ENCODE measurements around the gene KIF3C. TPM values are rescaled to one million over a fixed set of nuclear protein-coding genes. Genes with fewer than 3 reads are reported as not detected.

The KIF3C gene
- total and polyA plus RNA-seq, 5 donors from 2014 or later, result 0.07 to 6.6 (median 0.71) TPM

DNA sequence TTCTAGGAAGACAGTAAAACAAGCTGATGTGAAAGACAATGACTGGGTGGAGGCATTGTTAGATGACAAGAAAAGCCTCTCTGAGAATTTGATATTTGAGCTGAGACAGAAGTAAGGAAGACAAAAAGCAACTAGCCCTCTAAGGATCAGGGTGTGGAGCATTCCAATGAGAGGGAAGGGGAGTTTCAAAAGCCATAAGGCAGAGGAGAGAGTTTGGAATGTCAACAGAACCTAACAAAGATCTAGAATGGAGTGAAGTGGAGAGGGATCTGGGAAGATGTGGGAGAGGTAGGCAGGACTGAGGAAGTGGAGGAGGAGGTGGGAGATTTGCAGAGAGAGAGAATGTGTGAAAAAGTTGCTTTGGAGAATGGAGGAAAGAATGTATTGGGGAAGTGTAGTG, 86.7 kb downstream of the KIF3C start:
- no peak overlapping the region for H3K4me3 ChIP-seq (ENCODE audit: low read depth, low read length)
- no peak for ATAC-seq (ENCODE audit: low read depth in 2 of 2)
- peak overlapping the region in 1 of 3 donors; percentile 34 for H3K27ac Mint-ChIP-seq

DNA sequence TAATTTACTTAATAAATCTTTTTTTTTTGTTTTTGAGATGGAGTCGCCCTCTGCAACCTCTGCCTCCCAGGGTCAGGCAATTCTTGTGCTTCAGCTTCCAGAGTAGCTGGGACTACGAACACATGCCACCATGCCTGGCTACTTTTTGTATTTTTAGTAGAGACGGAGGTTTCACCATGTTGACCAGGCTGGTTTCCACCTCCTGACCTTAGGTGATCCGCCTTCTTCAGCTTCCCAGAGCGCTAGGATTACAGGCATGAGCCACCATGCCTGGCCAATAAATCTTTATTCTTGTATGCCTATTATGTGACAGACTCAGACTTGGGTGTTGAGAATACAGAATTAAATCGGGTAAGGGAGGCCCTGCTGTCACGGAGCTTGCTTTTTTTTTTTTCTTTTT, 87.3 kb downstream of the KIF3C start:
- ATAC-seq (ENCODE audit: low read depth in 2 of 2), result no peak
- peaks cover 4% of the 10 kb centered on the region for H3K27me3 ChIP-seq (ENCODE audit: control insufficient read depth, insufficient read depth, low read length)
- no peak overlapping the region for H3K27ac ChIP-seq (ENCODE audit: insufficient read depth, low read length, poor library complexity, severe bottlenecking)
- peaks cover 18% of the 10 kb centered on the region for H3K27me3 Mint-ChIP-seq
- no peaks in the 10 kb centered on the region for H3K4me1 Mint-ChIP-seq
- H3K4me3 ChIP-seq (ENCODE audit: low read depth, low read length), result no peak overlapping the region
- no peaks in the 10 kb centered on the region for H3K9me3 ChIP-seq (ENCODE audit: control insufficient read depth in 2 of 2, low read length in 2 of 2)
- H3K36me3 Mint-ChIP-seq, result no peaks in the 10 kb centered on the region
- no peak overlapping the region for H3K4me3 Mint-ChIP-seq
- H3K36me3 ChIP-seq (ENCODE audit: control insufficient read depth, insufficient read depth, low read length), result no peaks in the 10 kb centered on the region
- no peak for DNase-seq
- H3K4me1 ChIP-seq (ENCODE audit: control insufficient read depth, insufficient read depth, low read length, poor library complexity, severe bottlenecking), result no peaks in the 10 kb centered on the region
- peaks cover 0 to 1% (median 0%) of the 10 kb centered on the region in 7 donors for H3K9me3 Mint-ChIP-seq
- H3K27ac Mint-ChIP-seq, result no peak overlapping the region

More for the DNA sequence above, 86.7 kb downstream of the KIF3C start:
- DNase-seq, result no peak
- no peaks in the 10 kb centered on the region for H3K9me3 ChIP-seq (ENCODE audit: control insufficient read depth in 2 of 2, low read length in 2 of 2)
- peaks cover 18% of the 10 kb centered on the region for H3K27me3 Mint-ChIP-seq
- no peaks in the 10 kb centered on the region for H3K4me1 Mint-ChIP-seq
- no peak overlapping the region for H3K27ac ChIP-seq (ENCODE audit: insufficient read depth, low read length, poor library complexity, severe bottlenecking)
- H3K4me1 ChIP-seq (ENCODE audit: control insufficient read depth, insufficient read depth, low read length, poor library complexity, severe bottlenecking), result no peaks in the 10 kb centered on the region
- no peak overlapping the region for H3K4me3 Mint-ChIP-seq
- no peaks in the 10 kb centered on the region for H3K36me3 Mint-ChIP-seq
- no peaks in the 10 kb centered on the region for H3K36me3 ChIP-seq (ENCODE audit: control insufficient read depth, insufficient read depth, low read length)
- peaks cover 4% of the 10 kb centered on the region for H3K27me3 ChIP-seq (ENCODE audit: control insufficient read depth, insufficient read depth, low read length)
- peaks cover 0 to 1% (median 0%) of the 10 kb centered on the region in 7 donors for H3K9me3 Mint-ChIP-seq

DNA sequence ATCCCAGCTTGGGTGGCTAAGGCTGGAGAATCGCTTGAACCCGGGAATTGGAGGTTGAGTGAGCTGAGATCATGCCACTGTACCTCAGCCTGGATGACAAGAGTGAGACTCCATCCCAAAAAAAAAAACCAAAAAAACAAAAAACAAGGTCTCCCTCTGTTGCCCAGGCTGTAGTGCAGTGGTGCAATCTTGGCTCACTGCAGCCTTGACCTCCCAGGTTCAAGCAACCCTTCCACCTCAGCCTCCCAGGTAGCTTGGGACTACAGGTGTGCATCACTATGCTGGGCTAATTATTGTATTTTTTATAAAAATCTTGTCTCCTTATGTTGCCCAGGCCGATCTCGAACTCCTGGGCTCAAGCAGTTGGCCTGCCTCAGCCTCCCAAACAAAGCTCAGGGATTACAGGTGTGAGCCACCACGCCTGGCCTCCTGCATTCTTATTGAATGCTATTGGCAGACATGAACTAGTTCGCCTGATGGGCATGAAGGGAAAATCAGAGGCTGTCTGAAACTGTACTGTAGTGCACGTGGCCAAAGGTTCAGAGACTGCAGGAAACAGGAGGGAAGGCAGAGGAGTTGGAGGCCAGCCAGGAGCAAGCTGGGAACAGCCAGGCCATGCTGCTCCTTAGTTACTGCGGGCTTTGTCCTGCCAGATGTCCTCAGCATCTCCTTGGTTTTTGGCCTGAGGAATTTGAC, 88.0 kb downstream of the KIF3C start:
- H3K27me3 ChIP-seq (ENCODE audit: control insufficient read depth, insufficient read depth, low read length), result peaks cover 4% of the 10 kb centered on the region
- H3K27ac ChIP-seq (ENCODE audit: insufficient read depth, low read length, poor library complexity, severe bottlenecking), result no peak overlapping the region
- no peaks in the 10 kb centered on the region for H3K9me3 ChIP-seq (ENCODE audit: control insufficient read depth in 2 of 2, low read length in 2 of 2)
- H3K4me1 ChIP-seq (ENCODE audit: control insufficient read depth, insufficient read depth, low read length, poor library complexity, severe bottlenecking), result no peaks in the 10 kb centered on the region
- Mint-ChIP-seq H3K4me3 (no peak overlapping the region), H3K27ac (no peak overlapping the region), H3K36me3 (no peaks in the 10 kb centered on the region), H3K4me1 (no peaks in the 10 kb centered on the region), H3K27me3 (peaks cover 15% of the 10 kb centered on the region), H3K9me3 (no peaks in the 10 kb centered on the region)
- DNase-seq (no peak), ATAC-seq (ENCODE audit: low read depth in 2 of 2) (no peak)
- H3K36me3 ChIP-seq (ENCODE audit: control insufficient read depth, insufficient read depth, low read length), result no peaks in the 10 kb centered on the region
- H3K4me3 ChIP-seq (ENCODE audit: low read depth, low read length), result no peak overlapping the region

DNA sequence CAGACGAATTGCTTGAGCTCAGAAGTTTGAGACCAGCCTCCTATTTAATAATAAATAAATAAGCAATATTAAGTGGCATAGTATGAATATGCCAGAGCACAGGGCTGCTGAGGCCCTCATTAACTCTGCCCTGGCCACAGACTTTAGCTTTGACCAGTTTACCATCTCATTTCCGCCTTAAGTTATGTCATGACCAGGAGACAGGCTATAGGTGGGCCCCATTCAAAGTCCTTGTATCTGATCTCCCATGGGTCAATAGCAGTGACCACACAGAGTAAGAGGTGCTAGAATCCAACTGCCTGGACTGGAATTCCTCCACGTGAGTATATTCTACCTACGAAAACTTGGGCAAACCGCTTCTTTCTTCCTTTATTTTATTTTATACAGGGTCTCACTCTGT, 90.6 kb downstream of the KIF3C start:
- Mint-ChIP-seq H3K27ac (no peak overlapping the region), H3K27me3 (peaks cover 14% of the 10 kb centered on the region), H3K4me3 (no peak overlapping the region), H3K9me3 (no peaks in the 10 kb centered on the region), H3K4me1 (no peaks in the 10 kb centered on the region), H3K36me3 (no peaks in the 10 kb centered on the region)
- Histone ChIP-seq H3K4me1 (ENCODE audit: control insufficient read depth, insufficient read depth, low read length, poor library complexity, severe bottlenecking) (no peaks in the 10 kb centered on the region), H3K36me3 (ENCODE audit: control insufficient read depth, insufficient read depth, low read length) (no peaks in the 10 kb centered on the region), H3K4me3 (ENCODE audit: low read depth, low read length) (no peak overlapping the region), H3K27ac (ENCODE audit: insufficient read depth, low read length, poor library complexity, severe bottlenecking) (no peak overlapping the region), H3K27me3 (ENCODE audit: control insufficient read depth, insufficient read depth, low read length) (peaks cover 4% of the 10 kb centered on the region), H3K9me3 (ENCODE audit: control insufficient read depth in 2 of 2, low read length in 2 of 2) (no peaks in the 10 kb centered on the region)
- ATAC-seq (ENCODE audit: low read depth in 2 of 2) (no peak), DNase-seq (no peak)

DNA sequence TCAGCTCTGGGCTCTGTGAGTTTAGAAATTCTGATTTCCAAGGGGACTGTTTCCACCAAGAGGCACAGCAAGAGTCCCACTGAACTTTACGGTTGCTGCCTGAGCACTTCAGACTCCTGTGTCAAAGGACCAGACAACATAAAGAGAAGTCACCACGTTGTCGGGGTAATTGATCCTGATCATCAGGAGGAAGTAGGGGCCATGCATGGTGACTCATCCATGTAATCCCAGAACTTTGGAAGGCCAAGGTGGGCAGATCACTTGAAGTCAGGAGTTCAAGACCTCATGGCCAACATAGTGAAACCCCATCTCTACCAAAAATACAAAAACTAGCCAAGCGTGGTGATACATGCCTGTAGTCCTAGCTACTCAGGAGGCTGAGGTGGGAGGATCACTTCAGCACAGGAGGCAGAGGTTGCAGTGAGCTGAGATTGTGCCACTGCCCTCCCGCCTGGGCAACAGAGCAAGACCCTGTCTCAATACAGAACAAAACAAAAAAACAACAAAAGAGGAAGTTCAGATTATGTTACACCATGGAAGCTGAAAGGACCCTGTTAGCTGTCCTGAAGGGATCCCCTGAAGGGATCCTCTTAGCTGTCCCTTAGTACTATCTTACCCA, 94.6 kb downstream of the KIF3C start:
- H3K9me3 Mint-ChIP-seq, result no peaks in the 10 kb centered on the region
- no peak for DNase-seq
- H3K27ac ChIP-seq (ENCODE audit: insufficient read depth, low read length, poor library complexity, severe bottlenecking), result no peak overlapping the region

DNA sequence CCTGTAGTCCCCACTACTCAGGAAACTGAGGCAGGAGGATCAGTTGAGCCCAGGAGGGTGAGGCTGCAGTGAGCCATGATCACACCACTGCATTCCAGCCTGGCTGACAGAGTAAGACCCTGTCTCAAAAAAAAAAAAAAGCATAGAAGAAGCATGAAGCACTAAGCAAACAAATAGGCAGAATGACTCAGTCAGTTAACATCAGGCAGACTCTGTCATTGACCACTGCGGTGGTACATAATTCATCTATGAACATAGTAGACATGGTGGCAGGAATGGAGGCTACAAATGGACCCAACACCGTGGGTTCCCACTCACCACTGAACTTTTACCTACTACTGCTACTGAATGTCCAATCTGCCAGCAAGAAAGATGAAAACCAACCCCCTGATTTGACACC, 96.4 kb downstream of the KIF3C start:
- Histone ChIP-seq H3K9me3 (ENCODE audit: control insufficient read depth in 2 of 2, low read length in 2 of 2) (no peaks in the 10 kb centered on the region), H3K36me3 (ENCODE audit: control insufficient read depth, insufficient read depth, low read length) (no peaks in the 10 kb centered on the region), H3K27ac (ENCODE audit: insufficient read depth, low read length, poor library complexity, severe bottlenecking) (no peak overlapping the region), H3K27me3 (ENCODE audit: control insufficient read depth, insufficient read depth, low read length) (peaks cover 2% of the 10 kb centered on the region), H3K4me1 (ENCODE audit: control insufficient read depth, insufficient read depth, low read length, poor library complexity, severe bottlenecking) (no peaks in the 10 kb centered on the region), H3K4me3 (ENCODE audit: low read depth, low read length) (no peak overlapping the region)
- Mint-ChIP-seq H3K27ac (no peak overlapping the region), H3K27me3 (peaks cover 12% of the 10 kb centered on the region), H3K4me3 (no peak overlapping the region), H3K36me3 (no peaks in the 10 kb centered on the region), H3K9me3 (no peaks in the 10 kb centered on the region), H3K4me1 (peaks cover 0 to 10% (median 1%) of the 10 kb centered on the region in 4 donors)
- ATAC-seq (ENCODE audit: low read depth in 2 of 2) (no peak), DNase-seq (no peak)

More for the DNA sequence above, 94.6 kb downstream of the KIF3C start:
- H3K4me3 Mint-ChIP-seq, result no peak overlapping the region
- ATAC-seq (ENCODE audit: low read depth in 2 of 2), result no peak
- no peaks in the 10 kb centered on the region for H3K9me3 ChIP-seq (ENCODE audit: control insufficient read depth in 2 of 2, low read length in 2 of 2)
- H3K36me3 Mint-ChIP-seq, result no peaks in the 10 kb centered on the region
- H3K4me1 Mint-ChIP-seq, result peaks cover 0 to 5% (median 0%) of the 10 kb centered on the region in 4 donors
- no peaks in the 10 kb centered on the region for H3K36me3 ChIP-seq (ENCODE audit: control insufficient read depth, insufficient read depth, low read length)
- no peaks in the 10 kb centered on the region for H3K4me1 ChIP-seq (ENCODE audit: control insufficient read depth, insufficient read depth, low read length, poor library complexity, severe bottlenecking)
- H3K27me3 ChIP-seq (ENCODE audit: control insufficient read depth, insufficient read depth, low read length), result peaks cover 2% of the 10 kb centered on the region
- no peak overlapping the region for H3K4me3 ChIP-seq (ENCODE audit: low read depth, low read length)
- H3K27ac Mint-ChIP-seq, result no peak overlapping the region
- peaks cover 16% of the 10 kb centered on the region for H3K27me3 Mint-ChIP-seq

DNA sequence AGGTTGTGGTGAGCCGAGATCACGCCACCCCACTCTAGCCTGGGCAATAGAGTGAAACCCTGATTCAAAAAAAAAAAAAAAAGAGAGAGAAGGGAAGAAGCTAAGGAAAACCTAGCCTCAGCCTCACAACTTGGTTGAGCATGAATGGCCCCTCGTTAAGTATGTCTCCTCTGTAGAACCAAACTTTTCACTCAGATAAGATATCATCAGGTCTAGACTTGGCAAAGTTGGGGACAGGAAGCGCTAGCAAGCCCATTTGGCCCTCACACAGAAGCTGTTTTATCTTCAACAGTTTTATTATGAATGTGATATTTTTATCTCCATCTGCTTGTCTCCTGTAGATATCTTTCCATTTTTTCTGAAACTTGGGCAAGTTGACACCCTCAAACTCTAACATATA, 100.5 kb downstream of the KIF3C start:
- H3K4me1 ChIP-seq (ENCODE audit: control insufficient read depth, insufficient read depth, low read length, poor library complexity, severe bottlenecking), result peaks cover 10% of the 10 kb centered on the region
- H3K9me3 ChIP-seq (ENCODE audit: control insufficient read depth in 2 of 2, low read length in 2 of 2), result no peaks in the 10 kb centered on the region
- H3K4me3 Mint-ChIP-seq, result peak overlapping the region in 1 of 4 donors; percentile 36
- no peaks in the 10 kb centered on the region for H3K36me3 ChIP-seq (ENCODE audit: control insufficient read depth, insufficient read depth, low read length)
- H3K9me3 Mint-ChIP-seq, result peaks cover 0 to 2% (median 0%) of the 10 kb centered on the region in 7 donors
- no peak overlapping the region for H3K27ac Mint-ChIP-seq
- peaks cover 7% of the 10 kb centered on the region for H3K27me3 Mint-ChIP-seq
- H3K27me3 ChIP-seq (ENCODE audit: control insufficient read depth, insufficient read depth, low read length), result no peaks in the 10 kb centered on the region
- DNase-seq (no peak), ATAC-seq (ENCODE audit: low read depth in 2 of 2) (no peak)
- H3K36me3 Mint-ChIP-seq, result no peaks in the 10 kb centered on the region
- H3K4me1 Mint-ChIP-seq, result peaks cover 7 to 27% (median 16%) of the 10 kb centered on the region in 4 donors
- H3K27ac ChIP-seq (ENCODE audit: insufficient read depth, low read length, poor library complexity, severe bottlenecking), result no peak overlapping the region
- H3K4me3 ChIP-seq (ENCODE audit: low read depth, low read length), result no peak overlapping the region

Data from CD4-positive, CD25-positive, alpha-beta regulatory T cell (primary cell).